ENCODE data around the gene ABCB8.

Gene ABCB8

GRCh38 chr7:151028131-151028947, at the start of gene ABCB8:
Gene ABCB8 (plus strand): TSS chr7:151028450. CDS start chr7:151028516, 66 bp downstream.
- DNase-seq, result peak; percentile 98

GRCh38 chr7:150979713-150980390, 48.4 kb upstream of the ABCB8 start:
- no peak for DNase-seq

GRCh38 chr7:150980663-150981062, 47.6 kb upstream of the ABCB8 start:
- no peak for DNase-seq

GRCh38 chr7:150981644-150982043, 46.6 kb upstream of the ABCB8 start:
- no peak for DNase-seq

- no peak for DNase-seq
Observed at GRCh38 chr7:150982351-150982750, 45.9 kb upstream of the ABCB8 start.

GRCh38 chr7:150983893-150984368, 44.3 kb upstream of the ABCB8 start:
- DNase-seq, result peak; percentile 49

GRCh38 chr7:150986099-150986512, 42.1 kb upstream of the ABCB8 start:
- DNase-seq, result peak; percentile 74

- DNase-seq, result no peak
Observed at GRCh38 chr7:150986556-150986955, 41.7 kb upstream of the ABCB8 start.

- DNase-seq, result peak; percentile 78
Observed at GRCh38 chr7:150988230-150989226, 39.7 kb upstream of the ABCB8 start.

GRCh38 chr7:150989456-150989855, 38.8 kb upstream of the ABCB8 start:
- DNase-seq, result no peak

GRCh38 chr7:150990416-150991186, 37.6 kb upstream of the ABCB8 start, which contains the start of gene NOS3:
Gene NOS3 (plus strand): TSS chr7:150991017. CDS start chr7:150993804, 2,787 bp downstream.
- no peak for DNase-seq

GRCh38 chr7:150992051-150992640, 36.1 kb upstream of the ABCB8 start:
- no peak for DNase-seq

GRCh38 chr7:150992833-150993302, 35.4 kb upstream of the ABCB8 start:
- peak; percentile 26 for DNase-seq

- DNase-seq, result no peak
Observed at GRCh38 chr7:150993511-150993910, 34.7 kb upstream of the ABCB8 start.

GRCh38 chr7:150994141-150994837, 34.0 kb upstream of the ABCB8 start:
- DNase-seq, result peak; percentile 59

- no peak for DNase-seq
Observed at GRCh38 chr7:150994838-150995510, 33.3 kb upstream of the ABCB8 start.

GRCh38 chr7:150996376-150997074, 31.7 kb upstream of the ABCB8 start:
- DNase-seq, result no peak

GRCh38 chr7:150997075-150997511, 31.2 kb upstream of the ABCB8 start:
- no peak for DNase-seq

GRCh38 chr7:150997817-150998216, 30.4 kb upstream of the ABCB8 start:
- DNase-seq, result no peak

All from CD4-positive, alpha-beta T cell treated with Interleukin-6 for 4 hours (primary cell).